OCI-LY7 (cell line): ENCODE data around the gene SAMD8. TPM values are rescaled to one million over a fixed set of nuclear protein-coding genes. Genes with fewer than 3 reads are reported as not detected.

Experiments used
- BruUV-seq: library from RNA; stranded (reverse); fragments of 400-500 nt; replicated peaks from 2 replicates; lab custom pipeline; 2021; lab: Mats Ljungman, UMichigan
- CTCF ChIA-PET: fragments of 300-600 bp; sonication (Branson Sonifier 250); formaldehyde crosslinking; loops from one replicate; lab custom pipeline; 2022; ENCODE audit warnings: antibody characterized with exemption; ENCODE audit not compliant: unreplicated experiment; lab: Charles Lee
- POLR2A ChIA-PET: fragments of 300-600 bp; sonication (Branson Sonifier 250); formaldehyde crosslinking; loops from one replicate; lab custom pipeline; 2022; ENCODE audit warnings: antibody characterized with exemption; lab: Charles Lee
- DNase-seq: peaks from one replicate; pipeline ENCODE4 v3.0.0-alpha.2; 2015; ENCODE audit warnings: low spot score
- H2AFZ ChIP-seq: fragments of 200-600 bp; sonication (generic), shearing (Covaris generic); 2 replicates; pipeline ENCODE4 v1.6.1; 2014; ENCODE audit warnings: mild to moderate bottlenecking, antibody characterized with exemption, low read length, moderate library complexity
- H3K27ac ChIP-seq: fragments of 200-600 bp; sonication (generic); 2 replicates; pipeline ENCODE4 v1.5.1; 2014; ENCODE audit warnings: mixed run types, low read depth, mild to moderate bottlenecking, moderate library complexity, low read length, inconsistent platforms; ENCODE audit not compliant: poor library complexity, severe bottlenecking
- H3K36me3 ChIP-seq: fragments of 200-600 bp; sonication (generic); 2 replicates; pipeline ENCODE4 v1.6.1; 2014; ENCODE audit warnings: mild to moderate bottlenecking, antibody characterized with exemption, low read length, moderate library complexity, mixed read lengths; ENCODE audit not compliant: insufficient read depth
- H3K4me1 ChIP-seq: fragments of 200-600 bp; sonication (generic); 2 replicates; pipeline ENCODE4 v1.5.1; 2014; ENCODE audit warnings: mild to moderate bottlenecking, low read length; ENCODE audit not compliant: insufficient read depth, poor library complexity, severe bottlenecking
- H3K4me2 ChIP-seq: fragments of 200-600 bp; sonication (generic); 2 replicates; pipeline ENCODE4 v1.6.1; 2014; ENCODE audit warnings: mild to moderate bottlenecking, low read length
- H3K4me3 ChIP-seq: fragments of 200-600 bp; sonication (generic); 2 replicates; pipeline ENCODE4 v1.5.1; 2014; ENCODE audit warnings: mild to moderate bottlenecking, low read depth, low read length; ENCODE audit not compliant: poor library complexity, severe bottlenecking
- H3K79me2 ChIP-seq: fragments of 200-600 bp; sonication (generic); 2 replicates; pipeline ENCODE4 v1.6.1; 2016; ENCODE audit warnings: low read depth, mild to moderate bottlenecking, low read length, moderate library complexity, mixed read lengths; ENCODE audit not compliant: insufficient read depth
- H3K9me2 ChIP-seq: fragments of 200-600 bp; sonication (generic); 2 replicates; pipeline ENCODE4 v1.6.1; 2016; ENCODE audit warnings: mild to moderate bottlenecking, low read length, mixed read lengths; ENCODE audit not compliant: insufficient read depth
- H3K9me3 ChIP-seq: fragments of 200-600 bp; sonication (generic); 2 replicates; pipeline ENCODE4 v1.6.1; 2014; ENCODE audit warnings: mild to moderate bottlenecking, mixed run types, low read length, mixed read lengths
- H4K20me1 ChIP-seq: fragments of 200-600 bp; sonication (generic); 2 replicates; pipeline ENCODE4 v1.6.1; 2014; ENCODE audit warnings: mild to moderate bottlenecking, antibody characterized with exemption, low read length, moderate library complexity, mixed read lengths; ENCODE audit not compliant: insufficient read depth
- CTCF ChIP-seq: fragments of 200-600 bp; sonication (generic); conservative IDR thresholded peaks from 2 replicates; pipeline ENCODE4 v1.5.1; 2014; ENCODE audit warnings: mild to moderate bottlenecking, antibody characterized with exemption, low read length, moderate library complexity, mixed read lengths
- EZH2phosphoT487 ChIP-seq: fragments of 200-600 bp; sonication (generic); IDR thresholded peaks from 2 replicates; pipeline ENCODE4 v1.6.1; 2018; ENCODE audit warnings: low read depth, borderline replicate concordance, mild to moderate bottlenecking, mixed run types, antibody characterized with exemption, low read length, moderate library complexity, mixed read lengths
- intact Hi-C: fragments of 100-400 bp; cut with micrococcal nuclease; formaldehyde crosslinking; loops from one replicate; pipeline ENCODE4 v1.10.0; 2022; ENCODE audit not compliant: unreplicated experiment
- total RNA-seq, 2 experiments: library from RNA; depleted of rRNA in 1 of 2; stranded (reverse); fragments of >200 nt in 1 of 2; shearing (Covaris generic) in 1 of 2; gene quantifications; 2 replicates each; pipeline ENCODE4 v1.2.3, GENCODE V29; 2014 to 2022

The SAMD8 gene
- total RNA-seq, 2 experiments from 2014 or later = 8.8 to 16.7 TPM

GRCh38 chr10:75089634-75090033, 21.8 kb upstream of the SAMD8 start:
- Histone ChIP-seq H4K20me1 (no peaks in the 10 kb centered on the region), H3K4me3 (no peak overlapping the region), H3K27ac (no peak overlapping the region), H3K4me2 (no peak overlapping the region), H3K9me2 (no peaks in the 10 kb centered on the region), H3K4me1 (no peaks in the 10 kb centered on the region), H3K36me3 (no peaks in the 10 kb centered on the region), H2AFZ (no peak overlapping the region), H3K79me2 (no peaks in the 10 kb centered on the region), H3K9me3 (no peaks in the 10 kb centered on the region)
- no peak for DNase-seq
- POLR2A ChIA-PET = no interaction called here
- BruUV-seq = no TSS peak
- CTCF ChIA-PET = no interaction called here
- intact Hi-C loops = no loop called here
- no peak for TF ChIP-seq CTCF
- TF ChIP-seq EZH2phosphoT487 = no peak

- H3K4me2 ChIP-seq = no peak overlapping the region
- POLR2A ChIA-PET = interaction anchor here (0.6 to 0.7 kb wide), 2 partner anchors 56 to 861 kb away, joined by 3 to 4 read pairs; no protein-coding TSS in a partner anchor
- DNase-seq = no peak
- no peaks in the 10 kb centered on the region for H4K20me1 ChIP-seq
- H3K9me3 ChIP-seq = no peaks in the 10 kb centered on the region
- no peaks in the 10 kb centered on the region for H3K79me2 ChIP-seq
- no peaks in the 10 kb centered on the region for H3K4me1 ChIP-seq
- intact Hi-C loops = no loop called here
- CTCF ChIA-PET = no interaction called here
- no TSS peak for BruUV-seq
- TF ChIP-seq EZH2phosphoT487 = no peak
- TF ChIP-seq CTCF = no peak
- no peaks in the 10 kb centered on the region for H3K9me2 ChIP-seq
- no peak overlapping the region for H3K4me3 ChIP-seq
- H3K36me3 ChIP-seq = no peaks in the 10 kb centered on the region
- H3K27ac ChIP-seq = no peak overlapping the region
- no peak overlapping the region for H2AFZ ChIP-seq
Measured at GRCh38 chr10:75091146-75091545, 20.3 kb upstream of the SAMD8 start.

- Histone ChIP-seq H3K9me3 (no peaks in the 10 kb centered on the region), H3K4me3 (no peak overlapping the region), H3K4me2 (no peak overlapping the region), H4K20me1 (no peaks in the 10 kb centered on the region), H2AFZ (no peak overlapping the region), H3K36me3 (no peaks in the 10 kb centered on the region), H3K79me2 (no peaks in the 10 kb centered on the region), H3K4me1 (no peaks in the 10 kb centered on the region), H3K27ac (no peak overlapping the region), H3K9me2 (no peaks in the 10 kb centered on the region)
- CTCF ChIA-PET = no interaction called here
- intact Hi-C loops = no loop called here
- POLR2A ChIA-PET = interaction anchor here (1.0 to 1.1 kb wide), 2 partner anchors 31 to 273 kb away, joined by 3 to 4 read pairs; no protein-coding TSS in a partner anchor
- BruUV-seq = no TSS peak
- TF ChIP-seq EZH2phosphoT487 (no peak), CTCF (no peak)
- DNase-seq = no peak
Measured at GRCh38 chr10:75094465-75094864, 17.0 kb upstream of the SAMD8 start.
